UCSD-AML1 (cell line): ENCODE data around the gene EHBP1.

Experiments
- DNase-seq: peaks from one replicate; lab custom pipeline; 2025; ENCODE audit not compliant: unreplicated experiment; lab: John Stamatoyannopoulos, UW

EHBP1 gene

GRCh38 chr2:62940697-62941096, 235.2 kb downstream of the EHBP1 start:
- no peak for DNase-seq

- no peak for DNase-seq
Observed at GRCh38 chr2:62941413-62941812, 235.9 kb downstream of the EHBP1 start.

DNA sequence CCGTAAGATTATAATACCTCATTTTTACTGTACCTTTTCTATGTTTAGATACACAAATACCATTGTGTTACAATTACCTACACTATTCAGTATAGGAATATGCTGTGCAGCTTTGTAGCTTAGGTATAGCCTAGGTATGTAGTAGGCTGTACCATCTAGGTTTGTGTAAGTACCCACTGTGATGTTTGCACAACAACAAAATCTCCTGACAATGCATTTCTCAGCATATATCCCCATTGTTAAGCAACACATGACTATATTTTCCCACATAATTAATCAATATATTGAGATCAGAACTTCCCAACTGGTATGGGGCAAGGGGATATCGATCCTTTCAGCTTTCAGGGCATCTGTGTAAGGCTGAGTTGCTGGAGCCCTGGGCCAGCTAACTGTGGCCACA, 238.8 kb downstream of the EHBP1 start:
- DNase-seq = no peak

DNA sequence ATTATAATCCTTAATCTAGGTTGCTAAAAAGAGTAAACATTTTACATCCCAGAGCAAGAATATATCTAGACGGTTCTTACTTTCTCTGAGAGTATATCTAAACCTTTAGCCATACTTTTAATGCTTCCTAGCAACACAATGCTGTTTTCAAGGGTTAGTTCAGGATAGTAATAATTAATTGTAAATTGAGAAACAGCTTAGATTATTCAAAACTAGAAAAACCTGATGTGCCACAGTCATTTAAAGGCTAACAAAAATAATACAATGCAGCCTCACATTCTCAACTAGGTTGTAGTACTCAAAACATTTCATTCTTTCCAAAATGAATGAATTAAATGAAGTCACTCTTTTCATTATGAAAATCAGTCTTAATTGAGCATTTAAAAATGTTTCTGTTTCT, 241.9 kb downstream of the EHBP1 start:
- DNase-seq = no peak

DNA sequence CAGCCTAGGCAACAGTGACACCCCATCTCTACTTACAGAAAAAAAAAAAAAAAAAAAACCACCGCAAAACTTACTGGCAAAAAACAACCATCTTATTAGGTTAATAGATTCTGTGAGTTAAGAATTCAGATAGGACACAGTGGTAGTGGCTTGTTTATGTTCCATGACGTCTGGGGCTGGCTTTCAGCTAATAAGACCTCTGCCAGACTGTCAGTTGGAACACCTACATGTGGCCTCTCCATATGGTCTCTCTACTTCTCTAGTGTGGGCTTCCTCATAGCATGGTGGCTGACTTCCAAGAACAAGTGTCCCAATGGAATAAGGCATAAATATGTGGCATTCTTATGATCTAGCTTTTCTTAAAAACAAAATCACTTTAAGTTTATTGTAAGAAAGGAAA, 251.1 kb downstream of the EHBP1 start:
- DNase-seq = no peak

DNA sequence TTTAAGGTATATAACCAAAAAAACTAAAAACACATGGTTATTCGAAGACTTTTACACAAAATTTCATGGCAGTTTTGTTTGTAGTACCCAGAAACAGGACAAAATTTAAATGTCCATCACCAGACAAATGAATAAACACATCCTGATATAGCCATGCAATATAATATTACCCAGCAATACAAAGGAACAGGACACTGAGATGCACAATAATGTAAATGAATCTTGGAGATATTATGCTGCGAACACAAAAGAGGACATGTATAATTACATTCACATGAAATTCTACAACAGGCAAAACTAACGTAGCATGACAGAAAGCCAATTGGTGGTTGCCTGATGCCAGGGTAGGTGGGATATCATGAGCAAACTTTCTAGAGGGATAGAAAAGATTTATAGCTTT, 252.7 kb downstream of the EHBP1 start:
- DNase-seq = no peak

DNA sequence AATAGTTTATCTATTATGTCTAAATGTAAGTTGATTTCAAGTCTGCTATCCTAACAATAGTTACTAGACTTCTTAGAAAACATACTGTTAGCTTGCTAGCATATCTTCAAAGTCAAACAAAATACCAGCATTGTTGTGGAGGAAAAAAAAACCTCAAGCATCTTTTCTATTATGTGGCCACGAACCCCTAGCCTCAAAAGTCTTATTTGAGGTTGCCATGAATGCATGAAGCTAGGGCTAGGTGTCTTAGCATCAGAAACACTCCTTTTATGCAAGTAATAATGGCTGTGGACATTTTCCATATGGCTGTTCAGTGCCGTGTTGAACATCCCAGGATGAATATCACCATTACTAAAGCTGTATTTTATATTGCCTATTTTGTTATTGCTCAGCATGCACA, 258.5 kb downstream of the EHBP1 start:
- no peak for DNase-seq

- no peak for DNase-seq
Observed at GRCh38 chr2:62964671-62965070, 259.2 kb downstream of the EHBP1 start.

DNA sequence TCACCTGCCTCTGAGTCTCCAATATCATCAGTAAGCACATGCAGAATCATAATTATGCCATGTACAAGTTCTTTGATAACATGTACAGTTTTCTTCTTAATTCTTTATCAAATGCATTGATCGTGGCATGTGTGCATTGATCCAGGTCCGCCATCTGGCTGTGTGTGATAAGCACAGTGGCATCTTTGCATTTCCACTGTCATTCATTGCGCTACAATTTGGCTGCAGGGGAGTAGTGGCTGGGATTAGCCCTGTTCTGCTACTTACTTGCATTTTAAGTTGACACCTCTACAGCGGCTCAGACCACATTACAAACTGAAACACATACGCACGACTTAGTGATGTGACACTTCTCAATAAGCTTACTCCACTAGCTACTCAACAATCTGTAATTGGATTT, 261.5 kb downstream of the EHBP1 start:
- no peak for DNase-seq

DNA sequence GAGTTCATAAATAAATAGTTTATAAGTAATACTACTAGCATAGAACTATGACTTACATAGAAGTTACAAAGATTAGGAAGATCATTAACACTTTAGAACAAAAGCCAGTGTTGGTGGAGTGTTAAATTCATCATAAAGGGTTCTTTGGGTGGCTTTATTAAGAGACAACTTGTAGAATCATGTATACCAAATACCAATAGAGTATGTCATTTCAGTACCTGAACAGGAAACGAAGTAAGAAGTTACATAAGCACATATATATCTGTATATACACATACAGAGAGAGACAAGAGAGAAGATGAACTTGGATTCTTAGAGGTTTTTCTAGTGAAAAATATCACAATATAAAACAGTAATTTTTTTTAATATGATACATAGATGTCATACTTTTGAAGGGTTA, 262.7 kb downstream of the EHBP1 start:
- no peak for DNase-seq

DNA sequence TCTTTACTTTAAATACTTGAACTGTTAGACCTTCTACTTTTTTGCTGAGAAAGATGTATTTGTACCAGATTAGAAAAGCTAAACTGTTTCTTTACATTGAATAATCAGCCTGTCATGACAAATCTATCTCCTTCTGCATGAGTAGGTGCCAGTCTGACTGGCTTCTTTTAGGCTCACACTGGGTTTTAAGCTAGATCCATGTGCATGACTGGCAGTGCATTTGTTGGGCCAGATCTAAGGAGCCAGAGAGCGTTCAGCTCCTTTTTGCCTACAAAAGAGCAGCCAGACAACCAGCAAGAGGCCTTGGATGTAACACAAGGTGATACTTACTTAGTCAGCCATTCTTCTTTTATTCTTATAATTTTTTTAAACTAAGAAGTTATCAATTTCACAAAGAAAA, 263.2 kb downstream of the EHBP1 start:
- DNase-seq = no peak

- DNase-seq = no peak
Observed at GRCh38 chr2:62971936-62972335, 266.4 kb downstream of the EHBP1 start.

GRCh38 chr2:62972601-62973000, 267.1 kb downstream of the EHBP1 start:
- DNase-seq = no peak

- DNase-seq = no peak
Observed at GRCh38 chr2:62974999-62975398, 269.5 kb downstream of the EHBP1 start.

DNA sequence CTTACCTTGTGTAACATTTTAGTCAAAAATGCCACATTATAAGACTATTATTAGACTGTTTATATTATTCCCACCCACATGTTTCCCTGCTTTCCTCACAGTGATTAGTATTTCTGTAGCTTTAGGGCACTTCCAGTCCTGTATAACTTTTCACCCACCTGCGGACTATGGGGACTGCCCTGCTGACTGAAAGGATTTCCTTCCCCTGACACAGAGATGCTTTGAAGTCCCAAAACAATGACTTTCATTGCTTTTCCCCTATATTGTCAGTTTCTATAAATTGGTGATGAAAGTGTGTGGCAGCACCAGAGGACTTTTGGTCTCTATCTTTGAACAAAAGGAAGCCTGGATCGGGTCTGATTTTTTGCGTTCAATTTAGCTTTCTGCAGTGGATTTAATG, 286.1 kb downstream of the EHBP1 start:
- DNase-seq = no peak

DNA sequence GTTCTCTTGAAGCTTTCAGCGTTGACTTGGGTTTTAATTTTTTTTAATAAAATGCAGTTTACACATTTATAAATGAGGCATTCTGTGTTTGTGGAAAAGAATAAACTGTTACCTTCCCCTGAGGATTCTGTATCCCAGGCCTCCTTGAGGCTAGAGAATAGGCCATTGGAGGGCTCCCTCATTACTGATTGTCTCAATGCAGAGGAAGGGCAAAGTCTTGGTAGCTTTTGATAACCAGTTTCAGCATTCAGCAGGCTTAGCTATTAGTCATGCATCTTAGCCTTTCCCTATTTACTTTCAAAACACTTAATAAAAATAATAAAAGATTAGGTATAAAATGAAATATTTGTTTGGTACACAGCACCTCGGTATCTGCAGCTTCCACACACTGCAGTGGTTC, 287.0 kb downstream of the EHBP1 start:
- no peak for DNase-seq

DNA sequence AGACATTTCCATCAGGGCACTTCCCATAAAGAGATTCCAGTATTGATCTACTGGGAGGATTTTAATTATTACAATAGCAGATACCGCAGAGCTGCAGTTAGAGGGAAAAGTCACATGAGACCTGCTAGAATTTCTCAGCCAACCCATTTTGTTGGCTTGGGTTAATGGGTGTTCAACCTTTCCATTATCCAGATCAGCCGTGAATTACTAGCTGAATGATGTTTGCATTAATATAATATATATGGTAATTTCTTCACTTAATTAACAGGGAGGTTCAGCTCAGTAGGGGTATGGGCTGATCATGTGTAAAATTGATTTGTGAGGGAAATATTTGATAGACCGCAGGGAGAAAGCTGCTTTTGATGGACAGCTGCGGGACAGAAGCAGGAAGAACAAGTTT, 288.7 kb downstream of the EHBP1 start:
- no peak for DNase-seq

- DNase-seq = no peak
Observed at GRCh38 chr2:62996534-62997186, 291.1 kb downstream of the EHBP1 start.

DNA sequence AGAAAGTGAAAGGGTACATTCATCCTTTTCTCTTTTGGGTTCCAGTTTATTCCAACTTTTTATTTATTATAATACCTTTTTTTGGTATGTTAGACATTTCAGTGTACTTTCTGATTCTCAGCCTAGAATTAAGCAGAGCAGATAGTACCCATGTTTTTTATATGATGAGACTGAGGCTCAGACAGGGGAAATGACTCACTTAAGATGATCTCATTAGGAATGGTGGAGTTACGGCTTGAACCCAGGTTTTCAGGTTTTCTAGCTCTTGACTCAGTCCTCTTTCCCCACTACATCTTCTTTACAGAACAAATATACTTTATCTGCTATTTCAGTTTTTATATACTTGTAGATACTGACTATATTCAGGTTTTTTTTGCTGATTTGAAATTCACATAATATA, 293.4 kb downstream of the EHBP1 start:
- DNase-seq = no peak

DNA sequence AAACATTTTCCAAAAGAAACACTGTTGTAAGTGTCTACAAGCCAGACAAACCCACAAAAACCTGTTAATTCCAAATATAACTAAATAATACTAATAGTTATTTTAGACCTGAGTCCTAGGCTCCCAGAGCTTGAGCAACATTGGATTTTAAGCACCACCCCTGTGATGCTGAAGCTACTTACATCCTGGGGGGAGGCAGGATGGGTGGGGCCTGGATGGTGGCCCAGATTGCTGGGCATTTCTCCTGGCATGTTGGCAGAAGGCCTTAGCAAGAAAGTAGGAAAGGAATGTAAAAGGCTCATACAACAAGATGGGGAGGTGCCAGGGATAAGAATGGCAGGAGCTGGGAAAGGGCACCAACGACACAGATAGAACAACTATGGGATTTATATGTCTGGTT, 294.4 kb downstream of the EHBP1 start:
- no peak for DNase-seq

- no peak for DNase-seq
Observed at GRCh38 chr2:63000801-63001200, 295.3 kb downstream of the EHBP1 start.

- DNase-seq = no peak
Observed at GRCh38 chr2:63001576-63001975, 296.1 kb downstream of the EHBP1 start.

DNA sequence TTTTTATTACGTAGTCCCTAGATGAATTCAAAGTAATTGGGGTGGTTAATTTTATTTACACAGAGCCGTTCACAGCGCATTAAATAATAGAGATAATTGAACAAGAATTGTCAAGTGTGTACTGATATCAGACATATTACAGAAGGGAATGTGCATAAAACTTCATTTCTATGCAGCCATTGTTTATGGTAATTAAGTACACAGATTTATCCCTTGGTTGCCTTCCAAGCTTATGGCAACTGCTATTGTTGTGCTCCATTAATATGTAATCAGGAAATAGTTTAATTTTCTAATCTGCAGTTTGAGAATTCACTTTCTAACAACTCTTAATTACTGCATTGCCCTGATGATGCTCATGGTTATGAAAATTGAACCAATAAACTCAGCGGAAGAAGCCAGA, 297.8 kb downstream of the EHBP1 start:
- DNase-seq = no peak
